ENCODE measurements around the gene CCNB2.

- TF ChIP-seq POLR2AphosphoS5 (IDR thresholded peaks at IDR 0.05; ENCODE audit: low read depth) (no peak), CTCF (IDR thresholded peaks at IDR 0.05; ENCODE audit: insufficient read depth, low read length) (no peak), REST (IDR thresholded peaks at IDR 0.05; ENCODE audit: insufficient replicate concordance, low read depth) (no peak), GABPA (IDR thresholded peaks at IDR 0.05; ENCODE audit: low read depth) (no peak), SPI1 (IDR thresholded peaks at IDR 0.05; ENCODE audit: borderline replicate concordance, low read depth) (no peak)
Observed at GRCh38 chr15:59168536-59168935, 63.6 kb downstream of the CCNB2 start.

Measured in HL-60 (cell line).